ENCODE measurements around the gene EFNA2. TPM values are rescaled to one million over a fixed set of nuclear protein-coding genes. Genes with fewer than 3 reads are reported as not detected.
"Not testable (repeated sequence)": the region's sequence is repeated elsewhere in the genome, so short reads cannot be mapped to it uniquely, and the experiment has no call there.

The EFNA2 gene
- polyA plus RNA-seq, 3 donors: not detected

- 54% methylated on average over 11 of the region's 17 CpGs for WGBS (ENCODE audit: insufficient coverage)
- no peak overlapping the region for H2AFZ ChIP-seq (ENCODE audit: insufficient read depth, low read depth, low read length, poor library complexity, severe bottlenecking)
- peaks cover 0 to 5% of the 10 kb centered on the region in 2 donors for H3K4me1 ChIP-seq (ENCODE audit: control insufficient read depth in 1 of 2, insufficient read depth in 2 of 2, low read length in 2 of 2)
- Mint-ChIP-seq H3K4me3 (peak overlapping the region; percentile 3 to 67), H3K4me1 (no peaks in the 10 kb centered on the region), H3K27ac (no peak overlapping the region), H3K36me3 (no peaks in the 10 kb centered on the region), H3K27me3 (ENCODE audit: low read depth in 3 of 3) (peaks cover 31 to 70% (median 69%) of the 10 kb centered on the region in 3 donors), H3K9me3 (peaks cover 0 to 8% (median 0%) of the 10 kb centered on the region in 7 donors)
- no peak overlapping the region for H3K4me3 ChIP-seq (replicated peaks in 1 of 3; ENCODE audit: low read depth in 2 of 3, low read length in 3 of 3)
- no peak overlapping the region for H3K27ac ChIP-seq (ENCODE audit: low read depth in 1 of 2, low read length in 2 of 2)
- DNase-seq: no peak
- no peaks in the 10 kb centered on the region for H3K79me2 ChIP-seq (ENCODE audit: insufficient read depth, low read length)
- H3K4me2 ChIP-seq (replicated peaks; ENCODE audit: extremely low read depth, low read length, poor library complexity, severe bottlenecking): no peak overlapping the region
- no peak for TF ChIP-seq CTCF (IDR thresholded peaks at IDR 0.05)
- peaks cover 0 to 29% of the 10 kb centered on the region in 2 donors for H3K27me3 ChIP-seq (ENCODE audit: control insufficient read depth in 2 of 2, insufficient read depth in 2 of 2, low read length in 2 of 2)
- H3K9ac ChIP-seq (ENCODE audit: insufficient read depth, low read length, poor library complexity, severe bottlenecking): no peak overlapping the region
- no peaks in the 10 kb centered on the region for H4K20me1 ChIP-seq (ENCODE audit: insufficient read depth, low read length)
- no peaks in the 10 kb centered on the region for H3K9me3 ChIP-seq (replicated peaks in 1 of 2; ENCODE audit: control insufficient read depth in 1 of 2, insufficient read depth in 1 of 2, low read length in 2 of 2)
- intact Hi-C loops (cut with micrococcal nuclease): no loop called here
- H3K36me3 ChIP-seq (replicated peaks in 1 of 2; ENCODE audit: control insufficient read depth in 1 of 2, insufficient read depth in 2 of 2, low read length in 2 of 2): no peaks in the 10 kb centered on the region
These were observed 31.8 kb downstream of the EFNA2 start for GRCh38 chr19:1317274-1318003.

- no peak overlapping the region for H2AFZ ChIP-seq (ENCODE audit: insufficient read depth, low read depth, low read length, poor library complexity, severe bottlenecking)
- no peak for TF ChIP-seq CTCF (IDR thresholded peaks at IDR 0.05)
- no peaks in the 10 kb centered on the region for H3K36me3 Mint-ChIP-seq
- no peak overlapping the region for H3K9ac ChIP-seq (ENCODE audit: insufficient read depth, low read length, poor library complexity, severe bottlenecking)
- H3K27me3 Mint-ChIP-seq (ENCODE audit: low read depth in 3 of 3): peaks cover 37 to 74% (median 72%) of the 10 kb centered on the region in 3 donors
- H3K4me3 Mint-ChIP-seq: peak overlapping the region in 1 of 2 donors; percentile 51
- H3K27ac Mint-ChIP-seq: no peak overlapping the region
- H4K20me1 ChIP-seq (ENCODE audit: insufficient read depth, low read length): no peaks in the 10 kb centered on the region
- no peak for DNase-seq
- peaks cover 0 to 10% (median 0%) of the 10 kb centered on the region in 7 donors for H3K9me3 Mint-ChIP-seq
- H3K79me2 ChIP-seq (ENCODE audit: insufficient read depth, low read length): no peaks in the 10 kb centered on the region
- H3K4me2 ChIP-seq (replicated peaks; ENCODE audit: extremely low read depth, low read length, poor library complexity, severe bottlenecking): no peak overlapping the region
- H3K9me3 ChIP-seq (replicated peaks in 1 of 2; ENCODE audit: control insufficient read depth in 1 of 2, insufficient read depth in 1 of 2, low read length in 2 of 2): no peaks in the 10 kb centered on the region
- peaks cover 0 to 5% of the 10 kb centered on the region in 2 donors for H3K4me1 ChIP-seq (ENCODE audit: control insufficient read depth in 1 of 2, insufficient read depth in 2 of 2, low read length in 2 of 2)
- H3K27ac ChIP-seq (ENCODE audit: low read depth in 1 of 2, low read length in 2 of 2): no peak overlapping the region
- WGBS (ENCODE audit: insufficient coverage): 62% methylated on average over 33 of the region's 46 CpGs
- no peaks in the 10 kb centered on the region for H3K4me1 Mint-ChIP-seq
- intact Hi-C loops (cut with micrococcal nuclease): no loop called here
- no peaks in the 10 kb centered on the region for H3K36me3 ChIP-seq (replicated peaks in 1 of 2; ENCODE audit: control insufficient read depth in 1 of 2, insufficient read depth in 2 of 2, low read length in 2 of 2)
- no peak overlapping the region for H3K4me3 ChIP-seq (replicated peaks in 1 of 3; ENCODE audit: low read depth in 2 of 3, low read length in 3 of 3)
- peaks cover 0 to 29% of the 10 kb centered on the region in 2 donors for H3K27me3 ChIP-seq (ENCODE audit: control insufficient read depth in 2 of 2, insufficient read depth in 2 of 2, low read length in 2 of 2)
These were observed 33.2 kb downstream of the EFNA2 start for GRCh38 chr19:1318678-1319471.

- DNase-seq; H3K36me3 ChIP-seq (replicated peaks in 1 of 2; ENCODE audit: control insufficient read depth in 1 of 2, insufficient read depth in 2 of 2, low read length in 2 of 2); H2AFZ ChIP-seq (ENCODE audit: insufficient read depth, low read depth, low read length, poor library complexity, severe bottlenecking); H3K4me2 ChIP-seq (replicated peaks; ENCODE audit: extremely low read depth, low read length, poor library complexity, severe bottlenecking); H3K4me1 Mint-ChIP-seq; H3K27ac ChIP-seq (ENCODE audit: low read depth in 1 of 2, low read length in 2 of 2); H3K9ac ChIP-seq (ENCODE audit: insufficient read depth, low read length, poor library complexity, severe bottlenecking); H3K9me3 ChIP-seq (replicated peaks in 1 of 2; ENCODE audit: control insufficient read depth in 1 of 2, insufficient read depth in 1 of 2, low read length in 2 of 2); intact Hi-C loops (cut with micrococcal nuclease); H3K4me3 Mint-ChIP-seq; H4K20me1 ChIP-seq (ENCODE audit: insufficient read depth, low read length); H3K27ac Mint-ChIP-seq; H3K79me2 ChIP-seq (ENCODE audit: insufficient read depth, low read length); H3K36me3 Mint-ChIP-seq; H3K4me3 ChIP-seq (replicated peaks in 1 of 3; ENCODE audit: low read depth in 2 of 3, low read length in 3 of 3): not testable (repeated sequence)
- Histone ChIP-seq H3K27me3 (ENCODE audit: control insufficient read depth in 2 of 2, insufficient read depth in 2 of 2, low read length in 2 of 2) (peaks cover 0 to 40% of the 10 kb centered on the region in 2 donors), H3K4me1 (ENCODE audit: control insufficient read depth in 1 of 2, insufficient read depth in 2 of 2, low read length in 2 of 2) (peaks cover 9 to 16% of the 10 kb centered on the region in 2 donors)
- Mint-ChIP-seq H3K27me3 (ENCODE audit: low read depth in 3 of 3) (peaks cover 43 to 76% (median 68%) of the 10 kb centered on the region in 3 donors), H3K9me3 (peaks cover 0 to 12% (median 0%) of the 10 kb centered on the region in 7 donors)
- WGBS (ENCODE audit: insufficient coverage): no CpG with 5 or more reads among the region's 3 CpGs
These were observed 34.6 kb downstream of the EFNA2 start for GRCh38 chr19:1320282-1320650.

Data from CD14-positive monocyte (primary cell).